Measurements from ENCODE around the gene MYL9. TPM values are rescaled to one million over a fixed set of nuclear protein-coding genes. Genes with fewer than 3 reads are reported as not detected.
"Not testable (repeated sequence)": the region's sequence is repeated elsewhere in the genome, so short reads cannot be mapped to it uniquely, and the experiment has no call there.

Gene MYL9
- total RNA-seq, 1 experiment from 2014 or later, result 80.9 TPM

DNA sequence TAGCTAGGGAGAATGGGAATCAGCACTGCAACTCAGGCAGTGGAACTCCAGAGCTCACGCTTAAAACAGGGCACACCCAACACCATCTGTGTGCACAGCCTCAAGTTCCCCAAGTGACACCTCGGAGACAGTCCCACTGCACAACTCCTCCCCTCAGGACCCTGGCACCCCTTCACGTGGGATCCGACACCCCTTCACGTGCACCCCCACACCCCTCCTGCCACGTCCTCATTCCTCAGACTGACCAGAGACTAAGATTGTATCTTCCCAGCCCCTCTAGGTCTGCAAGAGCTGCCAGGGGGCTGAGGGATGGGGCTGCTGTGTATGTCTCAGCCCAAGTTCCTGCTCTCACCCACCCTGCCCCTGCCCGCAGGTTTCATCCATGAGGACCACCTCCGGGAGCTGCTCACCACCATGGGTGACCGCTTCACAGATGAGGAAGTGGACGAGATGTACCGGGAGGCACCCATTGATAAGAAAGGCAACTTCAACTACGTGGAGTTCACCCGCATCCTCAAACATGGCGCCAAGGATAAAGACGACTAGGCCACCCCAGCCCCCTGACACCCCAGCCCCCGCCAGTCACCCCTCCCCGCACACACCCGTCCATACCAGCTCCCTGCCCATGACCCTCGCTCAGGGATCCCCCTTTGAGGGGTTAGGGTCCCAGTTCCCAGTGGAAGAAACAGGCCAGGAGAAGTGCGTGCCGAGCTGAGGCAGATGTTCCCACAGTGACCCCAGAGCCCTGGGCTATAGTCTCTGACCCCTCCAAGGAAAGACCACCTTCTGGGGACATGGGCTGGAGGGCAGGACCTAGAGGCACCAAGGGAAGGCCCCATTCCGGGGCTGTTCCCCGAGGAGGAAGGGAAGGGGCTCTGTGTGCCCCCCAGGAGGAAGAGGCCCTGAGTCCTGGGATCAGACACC, 7.6 kb downstream of the MYL9 start:
- no peak for DNase-seq (ENCODE audit: low read depth)

DNA sequence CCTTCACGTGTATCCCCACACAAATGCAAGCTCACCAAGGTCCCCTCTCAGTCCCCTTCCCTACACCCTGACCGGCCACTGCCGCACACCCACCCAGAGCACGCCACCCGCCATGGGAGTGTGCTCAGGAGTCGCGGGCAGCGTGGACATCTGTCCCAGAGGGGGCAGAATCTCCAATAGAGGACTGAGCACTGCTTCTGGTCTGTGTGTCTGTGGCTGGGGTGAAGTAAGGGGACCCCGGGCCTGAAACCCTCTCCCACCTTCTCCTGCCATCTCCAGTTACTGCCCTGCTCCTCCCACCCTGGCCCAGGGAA, 8.3 kb downstream of the MYL9 start:
- no peak for DNase-seq (ENCODE audit: low read depth)

GRCh38 chr20:36549942-36550789, 8.8 kb downstream of the MYL9 start:
- no peak for DNase-seq (ENCODE audit: low read depth)

DNA sequence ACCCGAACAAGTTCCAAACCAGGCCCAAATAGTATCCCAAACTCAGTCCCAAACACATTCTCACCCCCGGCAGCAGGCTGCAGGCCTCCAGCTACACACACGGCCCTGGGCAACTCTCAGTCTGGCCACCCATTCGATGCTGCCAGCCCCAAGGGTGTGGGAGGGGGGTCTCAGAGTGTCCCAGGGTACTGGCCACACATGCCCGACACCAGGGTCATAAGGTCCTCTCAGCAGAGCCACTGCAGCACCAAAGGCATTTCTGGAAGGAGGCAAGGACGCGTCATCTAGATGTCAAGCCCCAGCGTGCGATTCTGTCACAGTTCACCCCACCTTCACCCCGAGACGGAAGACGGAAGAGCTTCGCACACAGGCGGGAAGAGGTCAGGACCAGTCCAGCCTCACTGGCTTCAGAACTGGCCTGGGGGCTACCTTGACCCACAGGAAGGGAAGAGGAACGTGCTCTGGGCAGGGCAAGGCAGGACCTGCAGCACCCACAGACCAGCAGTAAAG, 9.5 kb downstream of the MYL9 start:
- DNase-seq (ENCODE audit: low read depth), result no peak

DNA sequence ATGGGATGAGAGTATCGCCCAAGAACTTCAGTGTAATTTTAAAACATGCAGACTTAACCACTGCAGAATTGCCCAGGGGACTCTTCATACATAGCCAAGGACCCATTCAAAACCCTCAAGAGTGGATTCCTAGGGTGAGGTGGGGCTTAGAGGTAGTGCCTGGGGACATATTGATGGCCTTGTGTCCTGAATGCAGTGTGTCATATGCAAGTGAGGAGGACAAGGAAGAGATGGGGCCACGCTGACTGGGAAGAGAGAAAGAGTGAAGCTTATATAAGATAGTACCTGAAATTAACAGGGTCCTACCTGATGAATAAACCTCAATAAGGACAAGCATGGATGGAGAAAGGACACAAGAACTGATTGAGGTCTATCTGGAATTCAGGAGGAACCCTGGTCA, 13.9 kb downstream of the MYL9 start:
- DNase-seq (ENCODE audit: low read depth), result no peak

GRCh38 chr20:36562724-36563123, 21.4 kb downstream of the MYL9 start:
- no peak for DNase-seq (ENCODE audit: low read depth)

GRCh38 chr20:36563374-36563773, 22.1 kb downstream of the MYL9 start:
- no peak for DNase-seq (ENCODE audit: low read depth)

GRCh38 chr20:36564078-36564725, 22.9 kb downstream of the MYL9 start:
- not testable (repeated sequence) for DNase-seq (ENCODE audit: low read depth)

DNA sequence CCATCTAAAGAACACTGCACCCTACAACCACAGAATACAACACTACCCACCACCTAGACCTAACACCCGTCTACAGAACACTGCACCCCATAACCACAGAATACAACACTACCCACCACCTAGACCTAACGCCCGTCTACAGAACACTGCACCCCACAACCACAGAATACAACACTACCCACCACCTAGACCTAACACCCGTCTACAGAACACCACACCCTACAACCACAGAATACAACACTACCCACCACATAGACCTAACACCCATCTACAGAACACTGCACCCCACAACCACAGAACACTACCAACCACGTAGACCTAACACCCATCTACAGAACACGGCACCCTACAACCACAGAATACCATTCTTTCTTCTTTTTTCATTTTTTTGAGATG, 23.4 kb downstream of the MYL9 start:
- DNase-seq (ENCODE audit: low read depth), result not testable (repeated sequence)

- DNase-seq (ENCODE audit: low read depth), result no peak
Measured at GRCh38 chr20:36565520-36565919, 24.2 kb downstream of the MYL9 start.

DNA sequence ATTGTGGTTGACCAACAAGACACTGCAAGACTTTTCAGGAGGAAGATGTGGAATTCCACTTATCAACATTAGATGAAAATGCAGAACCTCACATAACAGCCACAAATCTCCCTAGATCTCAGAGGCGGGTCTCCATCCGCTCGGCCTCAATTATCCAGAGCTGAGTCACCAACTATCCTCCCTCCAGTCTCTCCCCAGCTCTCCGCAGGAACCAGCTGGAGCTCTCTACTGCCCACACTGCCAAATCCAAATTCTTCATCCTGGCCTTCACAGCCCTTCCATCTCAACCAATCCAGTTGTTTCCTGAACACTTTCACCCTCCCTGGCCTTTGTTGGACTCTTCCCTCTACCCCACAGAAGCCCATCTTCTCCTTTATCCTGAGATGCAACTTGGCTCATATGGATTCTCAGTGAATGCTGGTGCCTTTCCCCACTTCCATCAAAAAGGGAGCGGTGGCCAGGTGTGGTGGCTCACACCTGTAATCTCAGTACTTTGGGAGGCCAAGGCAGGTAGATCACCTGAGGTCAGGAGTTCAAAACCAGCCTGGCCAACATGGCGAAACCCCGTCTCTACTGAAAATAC, 28.6 kb downstream of the MYL9 start:
- DNase-seq (ENCODE audit: low read depth), result peak; percentile 55

- DNase-seq (ENCODE audit: low read depth), result no peak
Measured at GRCh38 chr20:36571564-36572504, 30.5 kb downstream of the MYL9 start.

- no peak for DNase-seq (ENCODE audit: low read depth)
Measured at GRCh38 chr20:36572701-36573102, 31.4 kb downstream of the MYL9 start.

GRCh38 chr20:36573103-36573797, 31.9 kb downstream of the MYL9 start, which contains the start of gene TGIF2:
Gene TGIF2, plus strand, starts transcription at chr20:36573597. Its CDS starts 5,178 bp downstream, at chr20:36578775.
- DNase-seq (ENCODE audit: low read depth), result peak; percentile 67

DNA sequence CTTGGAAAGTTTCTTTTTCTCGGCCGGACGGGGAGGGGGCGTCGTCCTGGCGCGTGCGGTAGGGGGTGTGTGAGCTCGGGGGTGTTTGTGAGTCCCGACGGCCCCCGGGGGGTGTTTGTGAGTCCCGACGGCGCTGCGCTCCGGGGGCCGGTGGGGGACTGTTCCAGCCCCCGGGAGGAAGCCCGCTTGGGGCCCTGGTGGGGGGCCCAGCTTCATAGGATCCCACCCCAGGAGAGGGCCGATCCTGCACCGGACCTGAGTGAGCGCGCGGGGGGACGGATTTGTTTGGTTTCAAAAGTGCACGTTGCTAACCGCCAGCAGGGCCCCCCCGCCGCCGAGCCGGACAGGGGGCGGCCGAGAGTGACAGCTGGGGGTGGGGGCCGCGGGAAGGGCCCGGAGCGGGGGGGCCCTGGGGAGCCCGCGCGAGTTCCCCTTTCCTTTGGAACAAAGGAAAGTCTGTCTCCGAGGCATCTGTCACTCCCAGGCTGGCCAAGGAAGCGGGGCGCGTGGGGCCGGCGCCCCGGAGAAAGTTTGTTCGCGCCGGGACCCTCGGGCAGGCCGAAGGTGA, 32.6 kb downstream of the MYL9 start:
- DNase-seq (ENCODE audit: low read depth), result no peak

- peak; percentile 29 for DNase-seq (ENCODE audit: low read depth)
Measured at GRCh38 chr20:36574366-36575135, 33.2 kb downstream of the MYL9 start.

DNA sequence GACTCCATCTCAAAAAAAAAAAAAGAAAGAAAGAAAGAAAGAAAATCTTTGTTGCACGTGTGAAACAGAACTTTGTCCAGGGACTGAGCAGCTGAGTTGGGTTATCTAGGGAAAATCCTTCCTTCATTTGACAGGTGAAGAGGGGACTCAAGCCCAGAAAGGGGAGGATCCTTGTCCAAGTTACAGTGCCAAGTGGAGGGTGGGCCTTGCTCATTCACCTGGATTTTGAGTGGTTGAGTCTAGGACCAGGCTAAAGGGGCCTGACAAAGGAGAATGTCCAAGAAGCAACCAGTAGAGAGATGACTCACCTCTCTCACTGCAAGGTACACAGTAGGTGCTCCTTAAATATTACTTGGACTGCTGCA, 34.7 kb downstream of the MYL9 start:
- DNase-seq (ENCODE audit: low read depth), result no peak

DNA sequence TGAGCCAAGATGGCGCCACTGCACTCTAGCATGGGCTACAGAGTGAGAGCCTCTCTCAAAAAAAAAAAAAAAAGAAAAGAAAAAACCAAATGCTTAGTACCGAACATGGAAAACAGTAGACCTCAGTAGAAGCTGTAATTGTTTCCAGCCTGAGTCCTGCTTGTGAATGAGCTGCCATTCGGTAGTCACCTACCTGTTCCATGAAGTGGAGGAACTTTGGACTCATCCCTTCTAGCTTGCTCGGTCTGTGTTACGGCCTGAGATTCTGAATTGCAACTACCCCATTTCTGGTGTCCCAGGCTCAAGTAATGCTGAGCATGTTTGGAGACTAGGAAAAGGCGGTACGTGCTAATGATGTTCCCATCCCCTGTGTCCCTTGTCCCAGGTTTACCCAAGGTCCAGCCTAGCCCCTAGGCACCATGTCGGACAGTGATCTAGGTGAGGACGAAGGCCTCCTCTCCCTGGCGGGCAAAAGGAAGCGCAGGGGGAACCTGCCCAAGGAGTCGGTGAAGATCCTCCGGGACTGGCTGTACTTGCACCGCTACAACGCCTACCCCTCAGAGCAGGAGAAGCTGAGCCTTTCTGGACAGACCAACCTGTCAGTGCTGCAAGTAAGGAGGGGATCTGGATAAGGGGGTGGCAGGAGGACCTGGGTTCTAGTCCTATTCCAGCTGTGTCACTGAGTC, 37.2 kb downstream of the MYL9 start:
- no peak for DNase-seq (ENCODE audit: low read depth)

Measured in LHCN-M2 (cell line).